Fibroblast of lung (primary cell): Measurements from ENCODE around the gene COG5.

Experiments
- CTCF ChIP-seq, 2 donors: IDR thresholded peaks in 1 of 2; conservative IDR thresholded peaks in 1 of 2; 1 replicate in 1 of 2; 2 replicates in 1 of 2; pipeline ENCODE4 v1.5.1; 2011 to 2012; ENCODE audit warnings: low read length in 2 of 2, control low read depth in 1 of 2, inconsistent platforms in 1 of 2, low read depth in 1 of 2, mild to moderate bottlenecking in 1 of 2
- EZH2 ChIP-seq: IDR thresholded peaks from 2 replicates; pipeline ENCODE4 v1.5.1; 2012; ENCODE audit warnings: low read length, control low read depth, mild to moderate bottlenecking; ENCODE audit errors: missing control alignments

- no peak for TF ChIP-seq CTCF (conservative IDR thresholded peaks at IDR 0.05 in 1 of 2, IDR thresholded peaks at IDR 0.05 in 1 of 2; ENCODE audit: low read depth in 1 of 2, low read length in 2 of 2)
- no peak for TF ChIP-seq EZH2
These were observed 18.7 kb downstream of the COG5 start for GRCh38 chr7:107544848-107545591.
